ENCODE data around the gene PAPPA2.

DNA sequence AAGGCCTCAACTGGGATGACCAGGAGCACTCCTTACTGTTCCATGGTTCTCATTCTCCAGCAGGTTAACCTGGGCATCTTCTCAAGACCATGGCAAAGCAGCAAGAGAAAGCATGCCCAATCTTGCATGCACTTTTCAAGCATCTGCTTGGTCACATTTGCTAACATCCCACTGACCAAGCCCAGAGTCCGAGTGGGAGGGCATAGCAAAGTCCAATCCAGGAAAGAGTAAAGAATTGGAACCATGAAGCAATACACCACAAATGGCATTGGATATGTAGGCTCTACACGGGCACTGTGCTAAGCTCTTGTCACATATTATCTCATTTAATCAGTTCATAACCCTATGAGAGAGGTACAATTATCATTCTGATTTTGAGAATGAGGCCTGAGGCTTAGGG, 73.6 kb downstream of the PAPPA2 start:
- no peak for TF ChIP-seq CTCF (IDR thresholded peaks at IDR 0.05)
- TF ChIP-seq POLR2A (IDR thresholded peaks at IDR 0.05): no peak
